SK-N-DZ (cell line): ENCODE data around the gene GDPD2.

Experiments used
- DNase-seq: peaks from one replicate; pipeline ENCODE4 v3.0.0-alpha.2; 2015; ENCODE audit warnings: low spot score
- small RNA-seq, 2 experiments: library from RNA; depleted of rRNA; stranded (forward); fragments of <200 nt; gene quantifications; one replicate each; pipeline ENCODE3, GENCODE V24; 2014

GDPD2 gene

GRCh38 chrX:70470850-70471289 lies 47.8 kb downstream of the GDPD2 start:
- DNase-seq = no peak

- DNase-seq = no peak
Measured at GRCh38 chrX:70476166-70476933, 53.2 kb downstream of the GDPD2 start.

- no peak for DNase-seq
Measured at GRCh38 chrX:70476934-70477733, 54.0 kb downstream of the GDPD2 start.

- DNase-seq = no peak
Measured at GRCh38 chrX:70477734-70478075, 54.6 kb downstream of the GDPD2 start.

GRCh38 chrX:70478526-70479245 lies 55.6 kb downstream of the GDPD2 start:
- no peak for DNase-seq

GRCh38 chrX:70479247-70479921 lies 56.3 kb downstream of the GDPD2 start:
- no peak for DNase-seq

GRCh38 chrX:70479922-70480659 lies 57.0 kb downstream of the GDPD2 start:
- DNase-seq = no peak

- no peak for DNase-seq
Measured at GRCh38 chrX:70480660-70481018, 57.5 kb downstream of the GDPD2 start.

GRCh38 chrX:70481471-70482270 lies 58.6 kb downstream of the GDPD2 start:
- no peak for DNase-seq

GRCh38 chrX:70482300-70482699 lies 59.2 kb downstream of the GDPD2 start:
- DNase-seq = no peak

Small RNA genes within 50 kb of the gene (small RNA-seq; reads per million reads assigned to genes)
- 0 to 0.18 reads per million in 2 experiments for gene RNU4-81P
- gene RNY4P23 = 0.13 to 4.8 reads per million in 2 experiments
